ENCODE measurements around the gene TNFRSF11A.

Gene TNFRSF11A

GRCh38 chr18:62324917-62325805 is at the start of gene TNFRSF11A:
Gene TNFRSF11A, plus strand, starts transcription at chr18:62325310. Its CDS starts 43 bp downstream, at chr18:62325353.
- Histone ChIP-seq H3K9me3 (ENCODE audit: severe bottlenecking) (no peaks in the 10 kb centered on the region), H3K36me3 (ENCODE audit: low read depth) (no peaks in the 10 kb centered on the region), H3K4me3 (ENCODE audit: severe bottlenecking) (peak within 1 kb of the TSS; percentile 43), H3K4me1 (ENCODE audit: insufficient read depth, poor library complexity, severe bottlenecking) (no peaks in the 10 kb centered on the region), H3K27ac (ENCODE audit: poor library complexity, severe bottlenecking) (no peak within 1 kb of the TSS), H3K27me3 (ENCODE audit: insufficient read depth, poor library complexity, severe bottlenecking) (no peaks in the 10 kb centered on the region)
- peak; percentile 86 for TF ChIP-seq CTCF (IDR thresholded peaks at IDR 0.05; ENCODE audit: poor library complexity, severe bottlenecking)
- no peak for DNase-seq (ENCODE audit: low spot score)
- ATAC-seq (ENCODE audit: low read depth): peak; percentile 77

- H3K27ac ChIP-seq (ENCODE audit: poor library complexity, severe bottlenecking): no peak overlapping the region
- no peaks in the 10 kb centered on the region for H3K9me3 ChIP-seq (ENCODE audit: severe bottlenecking)
- ATAC-seq (ENCODE audit: low read depth) (no peak), DNase-seq (ENCODE audit: low spot score) (no peak)
- peaks cover 29% of the 10 kb centered on the region for H3K36me3 ChIP-seq (ENCODE audit: low read depth)
- no peak for TF ChIP-seq CTCF (IDR thresholded peaks at IDR 0.05; ENCODE audit: poor library complexity, severe bottlenecking)
- no peaks in the 10 kb centered on the region for H3K27me3 ChIP-seq (ENCODE audit: insufficient read depth, poor library complexity, severe bottlenecking)
- H3K4me3 ChIP-seq (ENCODE audit: severe bottlenecking): no peak overlapping the region
- peaks cover 18% of the 10 kb centered on the region for H3K4me1 ChIP-seq (ENCODE audit: insufficient read depth, poor library complexity, severe bottlenecking)
Observed at GRCh38 chr18:62277045-62277444, 48.1 kb upstream of the TNFRSF11A start.

- ATAC-seq (ENCODE audit: low read depth) (no peak), DNase-seq (ENCODE audit: low spot score) (no peak)
- peaks cover 24% of the 10 kb centered on the region for H3K36me3 ChIP-seq (ENCODE audit: low read depth)
- no peak overlapping the region for H3K27ac ChIP-seq (ENCODE audit: poor library complexity, severe bottlenecking)
- no peaks in the 10 kb centered on the region for H3K27me3 ChIP-seq (ENCODE audit: insufficient read depth, poor library complexity, severe bottlenecking)
- H3K4me3 ChIP-seq (ENCODE audit: severe bottlenecking): no peak overlapping the region
- H3K9me3 ChIP-seq (ENCODE audit: severe bottlenecking): no peaks in the 10 kb centered on the region
- H3K4me1 ChIP-seq (ENCODE audit: insufficient read depth, poor library complexity, severe bottlenecking): peaks cover 25% of the 10 kb centered on the region
- no peak for TF ChIP-seq CTCF (IDR thresholded peaks at IDR 0.05; ENCODE audit: poor library complexity, severe bottlenecking)
Observed at GRCh38 chr18:62279561-62279960, 45.5 kb upstream of the TNFRSF11A start.

- Histone ChIP-seq H3K27me3 (ENCODE audit: insufficient read depth, poor library complexity, severe bottlenecking) (no peaks in the 10 kb centered on the region), H3K36me3 (ENCODE audit: low read depth) (peaks cover 21% of the 10 kb centered on the region), H3K27ac (ENCODE audit: poor library complexity, severe bottlenecking) (no peak overlapping the region), H3K4me3 (ENCODE audit: severe bottlenecking) (no peak overlapping the region), H3K4me1 (ENCODE audit: insufficient read depth, poor library complexity, severe bottlenecking) (peaks cover 25% of the 10 kb centered on the region), H3K9me3 (ENCODE audit: severe bottlenecking) (no peaks in the 10 kb centered on the region)
- no peak for DNase-seq (ENCODE audit: low spot score)
- no peak for ATAC-seq (ENCODE audit: low read depth)
- no peak for TF ChIP-seq CTCF (IDR thresholded peaks at IDR 0.05; ENCODE audit: poor library complexity, severe bottlenecking)
Observed at GRCh38 chr18:62280058-62280457, 45.1 kb upstream of the TNFRSF11A start.

GRCh38 chr18:62280786-62281185 is 44.3 kb upstream of the TNFRSF11A start:
- no peak for TF ChIP-seq CTCF (IDR thresholded peaks at IDR 0.05; ENCODE audit: poor library complexity, severe bottlenecking)
- peak overlapping the region; percentile 85 for H3K27ac ChIP-seq (ENCODE audit: poor library complexity, severe bottlenecking)
- H3K4me1 ChIP-seq (ENCODE audit: insufficient read depth, poor library complexity, severe bottlenecking): peaks cover 25% of the 10 kb centered on the region
- no peaks in the 10 kb centered on the region for H3K27me3 ChIP-seq (ENCODE audit: insufficient read depth, poor library complexity, severe bottlenecking)
- DNase-seq (ENCODE audit: low spot score) (no peak), ATAC-seq (ENCODE audit: low read depth) (no peak)
- H3K9me3 ChIP-seq (ENCODE audit: severe bottlenecking): no peaks in the 10 kb centered on the region
- no peak overlapping the region for H3K4me3 ChIP-seq (ENCODE audit: severe bottlenecking)
- peaks cover 23% of the 10 kb centered on the region for H3K36me3 ChIP-seq (ENCODE audit: low read depth)

Measured in RWPE2 (cell line).